GM19468 (cell line): ENCODE measurements around the gene BAIAP2L2.
"Not testable (repeated sequence)": the region's sequence is repeated elsewhere in the genome, so short reads cannot be mapped to it uniquely, and the experiment has no call there.

Experiments used
- ATAC-seq: cut with Tn5 transposase; IDR thresholded peaks from one replicate; pipeline ENCODE4 v1.9.1; 2021; ENCODE audit warnings: mild to moderate bottlenecking, moderate library complexity, moderate number of reproducible peaks; ENCODE audit not compliant: unreplicated experiment; ENCODE audit errors: extremely low read depth

The BAIAP2L2 gene

GRCh38 chr22:38129021-38129420 is 18.5 kb upstream of the BAIAP2L2 start:
- ATAC-seq: no peak

GRCh38 chr22:38127869-38128268 is 17.4 kb upstream of the BAIAP2L2 start:
- ATAC-seq: no peak

GRCh38 chr22:38126928-38127668 is 16.6 kb upstream of the BAIAP2L2 start:
- no peak for ATAC-seq

- ATAC-seq: no peak
Observed at GRCh38 chr22:38125751-38126201, 15.3 kb upstream of the BAIAP2L2 start.

GRCh38 chr22:38125038-38125610 is 14.6 kb upstream of the BAIAP2L2 start:
- ATAC-seq: no peak

GRCh38 chr22:38124236-38124974 is 13.9 kb upstream of the BAIAP2L2 start:
- no peak for ATAC-seq

- no peak for ATAC-seq
Observed at GRCh38 chr22:38122616-38123015, 12.1 kb upstream of the BAIAP2L2 start.

- ATAC-seq: no peak
Observed at GRCh38 chr22:38120359-38121110, 10.1 kb upstream of the BAIAP2L2 start.

- ATAC-seq: not testable (repeated sequence)
Observed at GRCh38 chr22:38118747-38119146, 8.3 kb upstream of the BAIAP2L2 start.

GRCh38 chr22:38118182-38118581 is 7.7 kb upstream of the BAIAP2L2 start:
- ATAC-seq: no peak

GRCh38 chr22:38117556-38117955 is 7.1 kb upstream of the BAIAP2L2 start:
- ATAC-seq: not testable (repeated sequence)

GRCh38 chr22:38115423-38116205 is 5.1 kb upstream of the BAIAP2L2 start:
- ATAC-seq: no peak

GRCh38 chr22:38114484-38115398 is 4.3 kb upstream of the BAIAP2L2 start:
- ATAC-seq: no peak

- no peak for ATAC-seq
Observed at GRCh38 chr22:38112381-38112780, 1.9 kb upstream of the BAIAP2L2 start.

GRCh38 chr22:38111925-38112355 is 1.5 kb upstream of the BAIAP2L2 start:
- no peak for ATAC-seq

GRCh38 chr22:38110863-38111852 is 674 bp upstream of the BAIAP2L2 start:
- no peak for ATAC-seq

- ATAC-seq: no peak
Observed at GRCh38 chr22:38109371-38110001, 998 bp downstream of the BAIAP2L2 start.
